ENCODE data around the gene OR2Y1. TPM values are rescaled to one million over a fixed set of nuclear protein-coding genes. Genes with fewer than 3 reads are reported as not detected.
"Not testable (repeated sequence)": the region's sequence is repeated elsewhere in the genome, so short reads cannot be mapped to it uniquely, and the experiment has no call there.

Gene OR2Y1
- total RNA-seq: not detected

- Histone ChIP-seq H3K4me3 (ENCODE audit: low read length) (no peak within 1 kb of the TSS), H3K4me1 (ENCODE audit: insufficient read depth, low read length) (no peaks in the 10 kb centered on the region), H3K27me3 (ENCODE audit: insufficient read depth, low read length) (peaks cover 4% of the 10 kb centered on the region), H3K9me3 (ENCODE audit: low read depth, low read length) (no peaks in the 10 kb centered on the region)
Observed at GRCh38 chr5:180739958-180740357, at the start of gene OR2Y1. TSS of gene OR2Y1 (minus strand) at chr5:180740058. CDS start at chr5:180740058, 0 bp downstream.

- H3K27me3 ChIP-seq (ENCODE audit: insufficient read depth, low read length); H3K9me3 ChIP-seq (ENCODE audit: low read depth, low read length); H3K4me1 ChIP-seq (ENCODE audit: insufficient read depth, low read length); H3K4me3 ChIP-seq (ENCODE audit: low read length): not testable (repeated sequence)
Observed at GRCh38 chr5:180788651-180789410, 49.0 kb upstream of the OR2Y1 start.

DNA sequence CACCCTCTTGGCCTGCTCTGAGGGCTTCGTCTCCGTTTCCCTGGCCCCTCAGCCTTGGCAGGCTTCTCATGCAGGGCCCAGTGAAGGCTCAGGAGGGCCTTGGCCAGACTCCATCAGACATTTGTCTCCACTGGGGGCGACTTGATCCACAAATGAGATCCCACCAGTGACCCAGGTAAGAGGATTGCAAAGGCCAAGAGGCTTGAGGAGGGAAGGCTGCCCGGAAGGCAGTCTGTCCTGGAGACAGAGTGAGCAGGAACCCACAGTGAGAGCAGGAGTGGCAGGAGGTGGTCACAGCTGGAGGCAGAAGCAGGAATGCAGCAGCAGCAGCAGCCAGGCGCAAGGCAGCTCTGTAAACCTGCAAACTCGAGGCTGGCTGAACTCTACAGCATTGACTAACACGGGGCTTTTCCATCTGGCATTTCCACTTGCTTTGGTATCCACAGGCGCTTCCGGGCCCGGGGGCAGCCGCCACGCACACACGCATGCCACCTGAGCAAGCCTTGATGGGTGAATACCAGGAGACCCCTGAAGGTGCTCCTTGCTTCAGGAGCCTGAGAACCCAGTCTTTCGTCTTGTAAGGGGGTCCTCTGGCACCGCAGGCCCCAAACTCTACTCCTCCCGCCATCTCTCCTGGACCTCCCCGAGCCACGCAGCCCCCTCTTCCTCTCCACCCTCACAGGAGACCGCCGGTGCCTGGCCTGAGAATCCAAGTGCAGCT lies 48.0 kb upstream of the OR2Y1 start:
- no peak overlapping the region for H3K4me3 ChIP-seq (ENCODE audit: low read length)
- no peaks in the 10 kb centered on the region for H3K27me3 ChIP-seq (ENCODE audit: insufficient read depth, low read length)
- no peaks in the 10 kb centered on the region for H3K9me3 ChIP-seq (ENCODE audit: low read depth, low read length)
- peaks cover 4% of the 10 kb centered on the region for H3K4me1 ChIP-seq (ENCODE audit: insufficient read depth, low read length)

DNA sequence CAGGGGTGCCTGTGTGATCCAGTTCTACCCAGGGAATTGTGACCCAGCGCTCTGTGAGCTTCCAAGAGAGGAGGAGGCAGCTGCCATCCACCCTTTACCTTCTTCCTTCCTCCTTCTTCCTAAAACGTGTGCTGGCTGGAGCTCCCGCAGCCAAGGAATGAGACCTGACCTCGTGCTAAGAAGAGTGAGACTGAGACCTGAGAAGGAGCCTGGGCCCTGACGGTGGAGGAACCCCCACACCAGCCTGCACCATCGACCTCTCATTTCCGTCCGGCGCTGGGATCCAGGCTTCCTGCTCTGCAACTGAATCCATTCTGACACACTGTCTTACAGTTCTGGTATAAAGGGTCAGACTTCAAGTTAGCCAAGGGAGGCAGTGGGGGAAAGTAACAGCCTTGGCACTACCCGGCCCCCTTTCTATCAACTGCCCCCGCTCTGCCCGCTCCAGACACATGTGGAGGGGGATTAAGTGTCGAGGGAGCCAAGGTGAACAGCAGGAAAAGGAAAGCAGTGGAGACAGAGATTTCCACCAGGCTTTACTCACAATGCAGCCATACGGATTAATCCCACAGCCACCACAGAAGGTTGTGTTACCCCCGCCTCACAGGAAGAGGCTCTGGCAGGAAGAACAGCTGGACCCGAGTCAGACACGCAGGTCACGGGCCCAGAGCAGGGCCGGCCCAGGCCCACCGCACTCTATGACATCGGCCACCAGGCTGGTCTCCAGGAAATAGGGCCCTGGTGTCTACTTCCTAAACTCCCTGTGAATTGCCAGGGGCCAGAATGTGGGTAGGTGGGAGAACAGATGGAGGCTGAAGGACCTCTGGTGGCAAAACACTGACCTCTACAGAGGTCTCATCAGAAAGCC lies 46.9 kb upstream of the OR2Y1 start:
- H3K4me3 ChIP-seq (ENCODE audit: low read length): no peak overlapping the region
- no peaks in the 10 kb centered on the region for H3K27me3 ChIP-seq (ENCODE audit: insufficient read depth, low read length)
- no peaks in the 10 kb centered on the region for H3K9me3 ChIP-seq (ENCODE audit: low read depth, low read length)
- H3K4me1 ChIP-seq (ENCODE audit: insufficient read depth, low read length): peaks cover 4% of the 10 kb centered on the region

GRCh38 chr5:180785794-180786221 lies 46.0 kb upstream of the OR2Y1 start:
- Histone ChIP-seq H3K4me1 (ENCODE audit: insufficient read depth, low read length) (peaks cover 4% of the 10 kb centered on the region), H3K27me3 (ENCODE audit: insufficient read depth, low read length) (no peaks in the 10 kb centered on the region), H3K4me3 (ENCODE audit: low read length) (no peak overlapping the region), H3K9me3 (ENCODE audit: low read depth, low read length) (no peaks in the 10 kb centered on the region)

DNA sequence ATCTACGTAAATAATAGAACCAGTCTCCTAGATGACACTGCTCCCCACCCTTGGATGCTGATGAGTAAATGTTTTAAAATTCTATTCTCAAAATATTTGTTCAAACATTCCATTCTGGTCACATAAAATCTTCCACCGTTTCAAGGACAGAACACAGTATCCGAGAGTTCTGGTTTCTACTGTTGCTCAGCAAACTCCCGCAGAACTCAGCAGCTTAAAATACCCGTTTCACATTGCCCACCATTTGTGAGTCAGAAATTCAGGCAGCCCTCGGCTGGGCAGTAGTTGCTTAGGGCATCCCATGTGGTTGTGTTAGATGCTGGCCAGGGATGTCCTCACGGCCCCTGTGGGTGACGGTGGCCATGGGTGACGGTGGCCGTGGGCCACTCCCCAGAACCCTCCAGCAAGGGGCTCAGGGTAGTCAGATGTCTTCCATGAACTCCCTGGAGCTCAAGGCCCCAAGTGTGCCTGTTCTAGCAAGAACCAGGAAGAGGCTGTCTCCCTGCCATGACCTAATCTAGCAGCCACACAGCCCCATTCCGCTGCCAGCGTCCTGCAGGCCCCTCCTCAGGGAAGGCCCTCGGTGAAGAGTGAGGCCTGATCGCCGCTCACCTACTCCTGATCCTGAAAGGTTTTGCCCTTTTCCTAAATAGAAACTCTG lies 45.4 kb upstream of the OR2Y1 start:
- Histone ChIP-seq H3K9me3 (ENCODE audit: low read depth, low read length) (no peaks in the 10 kb centered on the region), H3K4me1 (ENCODE audit: insufficient read depth, low read length) (peaks cover 4% of the 10 kb centered on the region), H3K4me3 (ENCODE audit: low read length) (no peak overlapping the region), H3K27me3 (ENCODE audit: insufficient read depth, low read length) (no peaks in the 10 kb centered on the region)

DNA sequence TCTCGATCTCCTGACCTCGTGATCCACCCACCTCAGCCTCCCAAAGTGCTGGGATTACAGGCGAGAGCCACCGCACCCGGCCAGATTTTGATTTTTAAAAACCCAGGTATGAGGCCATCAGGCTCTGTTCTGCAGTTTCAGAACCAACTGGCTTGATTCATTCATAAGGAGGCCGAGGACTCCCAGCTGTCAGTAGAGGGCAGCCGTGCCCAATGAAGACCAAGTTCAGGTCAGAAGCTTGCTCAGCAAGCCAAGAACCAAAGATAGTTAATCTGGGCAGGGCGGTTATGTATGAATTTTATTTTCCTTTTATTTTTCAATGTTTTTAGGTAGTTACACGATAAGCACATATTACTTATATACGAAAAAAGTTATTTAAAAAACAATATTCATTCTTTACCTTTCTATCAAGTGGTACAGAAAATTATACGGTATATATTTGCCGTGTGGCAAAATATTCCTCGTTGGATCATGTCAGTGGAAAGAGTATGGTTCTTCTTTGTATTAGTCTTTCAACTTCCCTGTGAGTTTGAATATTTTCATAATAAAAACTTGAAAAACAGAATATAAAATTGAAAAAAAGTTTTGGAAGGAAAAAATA lies 44.7 kb upstream of the OR2Y1 start:
- Histone ChIP-seq H3K27me3 (ENCODE audit: insufficient read depth, low read length) (no peaks in the 10 kb centered on the region), H3K4me1 (ENCODE audit: insufficient read depth, low read length) (peaks cover 4% of the 10 kb centered on the region), H3K4me3 (ENCODE audit: low read length) (no peak overlapping the region), H3K9me3 (ENCODE audit: low read depth, low read length) (no peaks in the 10 kb centered on the region)

- no peaks in the 10 kb centered on the region for H3K27me3 ChIP-seq (ENCODE audit: insufficient read depth, low read length)
- no peaks in the 10 kb centered on the region for H3K9me3 ChIP-seq (ENCODE audit: low read depth, low read length)
- peaks cover 4% of the 10 kb centered on the region for H3K4me1 ChIP-seq (ENCODE audit: insufficient read depth, low read length)
- no peak overlapping the region for H3K4me3 ChIP-seq (ENCODE audit: low read length)
Observed at GRCh38 chr5:180783340-180784052, 43.6 kb upstream of the OR2Y1 start.

DNA sequence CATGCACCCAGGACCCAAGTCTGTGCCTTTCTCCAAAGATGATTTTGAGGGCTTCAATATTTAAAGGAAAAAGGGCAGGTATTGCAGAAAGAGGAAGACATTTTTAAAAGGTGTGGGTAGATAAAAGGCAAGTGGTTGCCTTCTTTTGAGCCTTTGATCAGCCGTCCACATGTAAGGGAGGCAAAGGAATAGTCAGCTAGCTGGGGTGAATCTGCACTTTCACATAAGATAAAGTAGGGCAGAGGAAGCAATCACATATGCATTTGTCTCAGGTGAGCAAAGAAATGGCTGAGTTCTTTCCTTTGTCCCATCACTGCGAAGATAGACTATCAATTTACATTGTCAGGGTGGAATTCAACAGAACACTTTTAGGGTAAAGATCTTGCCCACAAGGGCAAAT lies 42.9 kb upstream of the OR2Y1 start:
- Histone ChIP-seq H3K4me3 (ENCODE audit: low read length) (no peak overlapping the region), H3K9me3 (ENCODE audit: low read depth, low read length) (no peaks in the 10 kb centered on the region), H3K27me3 (ENCODE audit: insufficient read depth, low read length) (no peaks in the 10 kb centered on the region), H3K4me1 (ENCODE audit: insufficient read depth, low read length) (peaks cover 4% of the 10 kb centered on the region)

DNA sequence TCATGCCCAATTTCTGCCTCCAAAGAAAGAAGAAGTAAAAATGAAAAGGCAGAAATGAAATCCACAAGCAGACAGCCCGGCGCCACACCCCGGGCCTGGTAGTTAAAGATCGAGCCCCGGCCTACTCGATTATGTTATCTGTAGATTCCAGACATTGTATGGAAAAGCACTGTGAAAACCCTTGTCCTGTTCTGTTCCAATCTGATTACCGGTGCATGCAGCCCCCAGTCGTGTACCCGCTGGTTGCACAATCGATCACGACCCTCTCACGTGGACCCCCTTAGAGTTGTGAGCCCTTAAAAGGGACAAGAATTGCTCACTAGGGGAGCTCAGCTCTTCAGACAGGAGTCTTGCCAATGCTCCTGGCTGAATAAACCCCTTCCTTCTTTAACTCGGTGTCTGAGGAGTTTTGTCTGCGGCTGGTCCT lies 42.1 kb upstream of the OR2Y1 start:
- H3K9me3 ChIP-seq (ENCODE audit: low read depth, low read length); H3K4me3 ChIP-seq (ENCODE audit: low read length); H3K27me3 ChIP-seq (ENCODE audit: insufficient read depth, low read length); H3K4me1 ChIP-seq (ENCODE audit: insufficient read depth, low read length): not testable (repeated sequence)

DNA sequence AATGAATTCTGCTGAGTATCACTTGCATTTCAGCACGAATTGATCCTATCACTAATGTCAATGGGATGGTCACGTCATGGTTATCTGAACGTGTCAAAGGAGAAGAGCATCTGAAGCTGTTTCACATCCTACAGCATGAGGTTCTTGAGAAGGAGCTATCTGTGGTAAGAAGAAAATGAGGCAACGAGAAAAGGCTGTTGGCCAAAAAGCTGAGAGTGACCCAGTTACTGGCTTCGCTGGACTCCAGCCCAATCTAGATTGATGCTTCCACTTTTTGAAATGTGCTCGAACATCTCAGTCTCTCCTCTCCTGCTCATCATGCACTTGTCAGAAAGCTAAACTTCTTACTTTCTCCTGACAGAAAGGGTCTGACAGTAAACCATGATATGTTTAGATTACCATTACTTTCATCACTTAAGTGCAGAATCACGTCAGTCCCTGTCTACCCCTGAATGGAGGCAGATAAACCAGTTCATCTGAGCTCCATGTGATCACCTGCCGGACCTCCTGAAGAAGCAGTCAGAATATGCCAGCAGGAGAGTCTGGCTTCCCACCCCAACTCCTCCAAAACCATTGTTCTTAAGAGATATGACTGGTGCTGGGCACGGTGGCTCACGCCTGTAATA lies 40.2 kb upstream of the OR2Y1 start:
- H3K4me1 ChIP-seq (ENCODE audit: insufficient read depth, low read length): no peaks in the 10 kb centered on the region
- no peak overlapping the region for H3K4me3 ChIP-seq (ENCODE audit: low read length)
- H3K9me3 ChIP-seq (ENCODE audit: low read depth, low read length): no peaks in the 10 kb centered on the region
- no peaks in the 10 kb centered on the region for H3K27me3 ChIP-seq (ENCODE audit: insufficient read depth, low read length)

- H3K9me3 ChIP-seq (ENCODE audit: low read depth, low read length): no peaks in the 10 kb centered on the region
- no peak overlapping the region for H3K4me3 ChIP-seq (ENCODE audit: low read length)
Observed at GRCh38 chr5:180777475-180777874, 37.6 kb upstream of the OR2Y1 start.

GRCh38 chr5:180776376-180776775 lies 36.5 kb upstream of the OR2Y1 start:
- Histone ChIP-seq H3K4me1 (ENCODE audit: insufficient read depth, low read length) (no peaks in the 10 kb centered on the region), H3K4me3 (ENCODE audit: low read length) (no peak overlapping the region), H3K27me3 (ENCODE audit: insufficient read depth, low read length) (no peaks in the 10 kb centered on the region), H3K9me3 (ENCODE audit: low read depth, low read length) (peaks cover 5% of the 10 kb centered on the region)

More at GRCh38 chr5:180777475-180777874, 37.6 kb upstream of the OR2Y1 start:
- Histone ChIP-seq H3K4me1 (ENCODE audit: insufficient read depth, low read length) (no peaks in the 10 kb centered on the region), H3K27me3 (ENCODE audit: insufficient read depth, low read length) (no peaks in the 10 kb centered on the region)
